H1 (cell line): ENCODE data around the gene EVPL. TPM values are rescaled to one million over a fixed set of nuclear protein-coding genes. Genes with fewer than 3 reads are reported as not detected.

ENCODE experiments used
- CTCF ChIA-PET: fragments of 300-600 bp; sonication (Branson Sonifier 250); formaldehyde crosslinking; loops from one replicate; lab custom pipeline; 2021; ENCODE audit not compliant: partially characterized antibody; lab: Charles Lee
- POLR2A ChIA-PET: fragments of 300-600 bp; sonication (Branson Sonifier 250); formaldehyde crosslinking; loops from one replicate; lab custom pipeline; 2021; ENCODE audit warnings: inconsistent platforms; ENCODE audit not compliant: partially characterized antibody; lab: Charles Lee
- DNase-seq, 2 experiments: peaks; one replicate each; pipeline versions ENCODE4 v3.0.0 to v3.0.0-alpha.2; 2010 to 2022; ENCODE audit warnings: low spot score in 2 of 2, low read depth in 1 of 2, mixed read lengths in 1 of 2
- FAIRE-seq: peaks from 2 replicates; lab custom pipeline; 2011; peaks lifted over from hg19 to GRCh38; lab: Jason Lieb, UNC
- H2AFZ ChIP-seq: 2 replicates; pipeline ENCODE4 v1.8.1; 2012; ENCODE audit warnings: low read length, inconsistent platforms
- H2AK5ac ChIP-seq: 2 replicates; pipeline ENCODE4 v1.6.1; 2013; ENCODE audit warnings: low read depth, low read length
- H2BK120ac ChIP-seq: replicated peaks from 2 replicates; pipeline ENCODE3; 2013; ENCODE audit warnings: low read depth, low read length, inconsistent platforms
- H2BK12ac ChIP-seq: 2 replicates; pipeline ENCODE4 v1.6.1; 2013; ENCODE audit warnings: low read depth, low read length
- H2BK15ac ChIP-seq: 2 replicates; pipeline ENCODE4 v1.6.1; 2013; ENCODE audit warnings: low read length
- H2BK20ac ChIP-seq: 2 replicates; pipeline ENCODE4 v1.6.1; 2013; ENCODE audit warnings: low read length
- H2BK5ac ChIP-seq: 2 replicates; pipeline ENCODE4 v1.6.1; 2013; ENCODE audit warnings: low read depth, low read length
- H3K14ac ChIP-seq: 2 replicates; pipeline ENCODE4 v1.6.1; 2013; ENCODE audit warnings: inconsistent platforms; ENCODE audit not compliant: insufficient read length
- H3K18ac ChIP-seq: 2 replicates; pipeline ENCODE4 v1.6.1; 2013; ENCODE audit warnings: low read length; ENCODE audit errors: extremely low read depth
- H3K23ac ChIP-seq: 2 replicates; pipeline ENCODE4 v1.6.1; 2013; ENCODE audit warnings: inconsistent platforms; ENCODE audit not compliant: insufficient read length
- H3K23me2 ChIP-seq: 2 replicates; pipeline ENCODE4 v1.6.1; 2013; ENCODE audit warnings: low read depth, low read length
- H3K27ac ChIP-seq: 2 replicates; pipeline ENCODE4 v1.6.1; 2011; ENCODE audit warnings: low read depth, low read length, inconsistent platforms
- H3K27me3 ChIP-seq, 4 experiments: replicated peaks in 1 of 4; 1 replicate in 1 of 4; 2 replicates in 3 of 4; pipeline versions ENCODE4 v1.6.1 to v1.8.1; 2011 to 2013; ENCODE audit warnings: low read length in 3 of 4, mild to moderate bottlenecking in 3 of 4, inconsistent platforms in 2 of 4, mixed read lengths in 2 of 4, moderate library complexity in 1 of 4; ENCODE audit not compliant: control insufficient read depth in 3 of 4, insufficient read depth in 3 of 4; ENCODE audit errors: extremely low read depth in 1 of 4
- H3K36me3 ChIP-seq, 4 experiments: 2 replicates each; pipeline versions ENCODE4 v1.6.1 to v1.8.1; 2011 to 2013; ENCODE audit warnings: mild to moderate bottlenecking in 4 of 4, low read length in 3 of 4, moderate library complexity in 2 of 4, control low read depth in 1 of 4, inconsistent platforms in 1 of 4; ENCODE audit not compliant: insufficient read depth in 4 of 4, control insufficient read depth in 2 of 4
- H3K4ac ChIP-seq: replicated peaks from 2 replicates; pipeline ENCODE3; 2013; ENCODE audit warnings: low read length, low read depth, mixed read lengths, inconsistent platforms; ENCODE audit not compliant: insufficient read length
- H3K4me1 ChIP-seq, 4 experiments: replicated peaks in 1 of 4; 1 replicate in 1 of 4; 2 replicates in 3 of 4; pipeline versions ENCODE4 v1.6.1 to v1.8.1; 2011 to 2013; ENCODE audit warnings: low read length in 3 of 4, inconsistent platforms in 2 of 4, mixed read lengths in 1 of 4; ENCODE audit not compliant: insufficient read depth in 4 of 4, control insufficient read depth in 3 of 4
- H3K4me2 ChIP-seq, 2 experiments: 2 replicates each; pipeline versions ENCODE4 v1.6.1 to v1.8.1; 2011 to 2013; ENCODE audit warnings: low read depth in 2 of 2, low read length in 2 of 2, control low read depth in 1 of 2, inconsistent platforms in 1 of 2, mild to moderate bottlenecking in 1 of 2; ENCODE audit not compliant: insufficient read depth in 1 of 2
- H3K4me3 ChIP-seq, 4 experiments: fragments of 200-600, 300-600 bp in 1 of 4; sonication (generic), shearing (Covaris generic), sonication (Bioruptor Twin) in 1 of 4; 2 replicates each; pipeline versions ENCODE4 v1.5.1 to v1.8.1; 2011 to 2016; ENCODE audit warnings: low read length in 4 of 4, low read depth in 3 of 4, control low read depth in 2 of 4, inconsistent platforms in 2 of 4, mild to moderate bottlenecking in 2 of 4, mixed read lengths in 1 of 4, moderate library complexity in 1 of 4; ENCODE audit not compliant: insufficient read depth in 2 of 4; ENCODE audit errors: extremely low read depth in 1 of 4
- H3K56ac ChIP-seq: replicated peaks from 2 replicates; pipeline ENCODE3; 2013; ENCODE audit warnings: low read depth, mild to moderate bottlenecking, mixed read lengths, low read length, inconsistent platforms; ENCODE audit not compliant: insufficient read length
- H3K79me1 ChIP-seq: 2 replicates; pipeline ENCODE4 v1.6.1; 2013; ENCODE audit warnings: low read depth, low read length, control low read depth
- H3K79me2 ChIP-seq, 2 experiments: 2 replicates each; pipeline versions ENCODE4 v1.6.1 to v1.8.1; 2012 to 2013; ENCODE audit warnings: low read length in 2 of 2, mild to moderate bottlenecking in 2 of 2, inconsistent platforms in 1 of 2; ENCODE audit not compliant: insufficient read depth in 2 of 2, control insufficient read depth in 1 of 2
- H3K9ac ChIP-seq, 4 experiments: replicated peaks in 1 of 4; 1 replicate in 1 of 4; 2 replicates in 3 of 4; pipeline versions ENCODE4 v1.6.1 to v1.8.1; 2011 to 2013; ENCODE audit warnings: low read depth in 3 of 4, low read length in 3 of 4, control low read depth in 2 of 4, mild to moderate bottlenecking in 2 of 4, moderate library complexity in 2 of 4, inconsistent platforms in 1 of 4; ENCODE audit errors: extremely low read depth in 1 of 4
- H3K9me3 ChIP-seq, 2 experiments: 2 replicates each; pipeline versions ENCODE4 v1.6.1 to v1.8.1; 2012 to 2013; ENCODE audit warnings: mild to moderate bottlenecking in 2 of 2, moderate library complexity in 2 of 2, control low read depth in 1 of 2, inconsistent platforms in 1 of 2, low read depth in 1 of 2, low read length in 1 of 2, mixed read lengths in 1 of 2; ENCODE audit not compliant: insufficient read depth in 2 of 2
- H4K20me1 ChIP-seq, 2 experiments: replicated peaks in 1 of 2; 2 replicates each; pipeline versions ENCODE3 to v1.8.1; 2011 to 2013; ENCODE audit warnings: inconsistent platforms in 2 of 2, low read length in 2 of 2, mild to moderate bottlenecking in 1 of 2; ENCODE audit not compliant: insufficient read depth in 2 of 2, control insufficient read depth in 1 of 2
- H4K5ac ChIP-seq: 2 replicates; pipeline ENCODE4 v1.6.1; 2013; ENCODE audit warnings: low read length, low read depth, mixed read lengths, inconsistent platforms; ENCODE audit not compliant: insufficient read length
- H4K8ac ChIP-seq: 2 replicates; pipeline ENCODE4 v1.8.0; 2013; ENCODE audit warnings: mild to moderate bottlenecking, moderate library complexity, low read length, inconsistent platforms; ENCODE audit not compliant: insufficient read depth; ENCODE audit errors: extremely low read depth
- H4K91ac ChIP-seq: replicated peaks from 2 replicates; pipeline ENCODE3; 2013; ENCODE audit warnings: low read length, mixed read lengths, inconsistent platforms; ENCODE audit not compliant: insufficient read length
- MAFK ChIP-seq: IDR thresholded peaks from 2 replicates; pipeline ENCODE4 v1.6.1; 2012; ENCODE audit warnings: low read depth, mild to moderate bottlenecking, improper control_type of control experiment, low read length
- NRF1 ChIP-seq: IDR thresholded peaks from 2 replicates; pipeline ENCODE4 v1.6.1; 2011; ENCODE audit warnings: mild to moderate bottlenecking, low read depth, low read length, improper control_type of control experiment
- POLR2A ChIP-seq, 2 experiments: IDR thresholded peaks; 1 replicate in 1 of 2; 2 replicates in 1 of 2; pipeline ENCODE4 v1.6.1; 2011; ENCODE audit warnings: low read depth in 2 of 2, low read length in 2 of 2, mild to moderate bottlenecking in 2 of 2; ENCODE audit errors: control extremely low read depth in 1 of 2
- SUZ12 ChIP-seq: fragments of 200-600 bp; sonication (generic); IDR thresholded peaks from 2 replicates; pipeline ENCODE4 v1.6.1; 2012; ENCODE audit warnings: mild to moderate bottlenecking, inconsistent platforms, low read length, moderate library complexity, mixed read lengths
- TEAD4 ChIP-seq: IDR thresholded peaks from 2 replicates; pipeline ENCODE4 v1.6.1; 2012; ENCODE audit warnings: low read depth, low read length, inconsistent platforms, mixed read lengths
- WGBS, 2 experiments: shearing (Covaris generic) in 1 of 2; methylation state at CpG; one replicate each; pipeline versions ENCODE4 v1.1.6 to v1.1.7; 2013 to 2015; ENCODE audit warnings: low lambda C conversion rate in 2 of 2, mixed read lengths in 2 of 2, inconsistent platforms in 1 of 2, low coverage in 1 of 2, missing lambda C conversion rate in 1 of 2; ENCODE audit not compliant: insufficient replicate concordance in 2 of 2, insufficient coverage in 1 of 2, insufficient read length in 1 of 2; ENCODE audit errors: extremely low coverage in 1 of 2, missing lambda C conversion rate in 1 of 2; 5-methylcytosine and 5-hydroxymethylcytosine counted together
- polyA plus RNA-seq, 7 experiments: library from polyadenylated mRNA; depleted of rRNA in 3 of 7; stranded (reverse) in 5 of 7; unstranded in 2 of 7; fragments of >200 nt in 5 of 7; fragments of 200-250 nt in 2 of 7; gene quantifications; 1 replicate in 5 of 7; 2 replicates in 1 of 7; 4 replicates in 1 of 7; pipeline versions ENCODE4 v1.2.1 to v1.2.3, GENCODE V29; 2011 to 2013; ENCODE audit warnings: missing spikeins in 2 of 7, mixed read lengths in 2 of 7
- total RNA-seq: library from RNA; stranded (reverse); fragmentation: NEBNext Ultra II Directional; extraction: Animal tissue kit (Norgen Biotek cat#: 25700); gene quantifications from 2 replicates; pipeline ENCODE4 v1.2.1, GENCODE V29; 2021
- TF ChIP-seq, protein P1 (sequence below): IDR thresholded peaks from 2 replicates; pipeline ENCODE4 v1.6.1; 2011; ENCODE audit warnings: low read depth, mild to moderate bottlenecking, low read length; ENCODE audit not compliant: insufficient read depth
- TF ChIP-seq, protein P2 (sequence below): IDR thresholded peaks from 2 replicates; pipeline ENCODE4 v1.6.1; 2011; ENCODE audit warnings: low read length, improper control_type of control experiment

The EVPL gene
- total and polyA plus RNA-seq, 2 of the 8 experiments (the other 6 are each of a cell fraction or from before 2014, with no cell fraction given): 0.20 to 0.99 TPM

DNA sequence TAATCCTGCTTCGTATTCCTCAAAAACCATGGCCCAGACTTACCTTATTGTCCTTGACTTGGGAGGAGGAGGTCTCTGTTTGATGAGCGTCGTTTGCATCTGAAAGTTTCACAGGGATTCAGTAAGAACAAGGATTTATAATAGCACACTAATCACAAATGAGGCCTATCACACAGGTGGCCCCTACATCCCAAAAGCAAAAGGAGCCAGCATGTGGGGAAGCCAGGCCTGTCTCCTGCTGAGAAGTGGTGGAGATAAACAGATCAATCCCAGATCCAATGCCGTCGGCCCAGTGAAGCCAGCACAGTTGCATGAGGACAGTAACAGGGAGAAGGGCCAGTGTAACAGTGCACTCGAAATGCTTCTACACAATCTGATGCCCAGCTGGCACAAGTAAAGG lies 13.3 kb upstream of the EVPL start:
- 0 out of 4 replicates have a peak overlapping the region, but pooled peaks of 1 of the 2 experiments have one; percentile 12 for H3K4me2 ChIP-seq
- no peak overlapping the region for H2AK5ac ChIP-seq
- H3K79me1 ChIP-seq: no peaks in the 10 kb centered on the region
- H2BK5ac ChIP-seq: 0 out of 2 replicates have a peak overlapping the region, but pooled peaks have one; percentile 10
- H3K27ac ChIP-seq: no peak overlapping the region
- H3K79me2 ChIP-seq: no peaks in the 10 kb centered on the region
- no peak overlapping the region for H3K4me3 ChIP-seq
- H3K4ac ChIP-seq: no peak overlapping the region
- H4K8ac ChIP-seq: no peak overlapping the region
- FAIRE-seq: no peak
- peaks cover 0 to 20% (median 8%) of the 10 kb centered on the region in 4 experiments; a peak in 6 of 7 replicates for H3K4me1 ChIP-seq
- H3K9me3 ChIP-seq: no peaks in the 10 kb centered on the region
- peaks cover 29 to 63% (median 52%) of the 10 kb centered on the region in 4 experiments for H3K36me3 ChIP-seq
- H3K9ac ChIP-seq: no peak overlapping the region
- ChIA-PET CTCF (interaction anchor here (0.8 to 2.5 kb wide), 6 partner anchors 11 to 113 kb away, joined by 3 to 18 read pairs (median 5); no protein-coding TSS in a partner anchor), POLR2A (interaction anchor here (0.7 to 1.0 kb wide), 2 partner anchors 30 to 50 kb away, joined by 3 to 6 read pairs; no protein-coding TSS in a partner anchor)
- H4K91ac ChIP-seq: no peak overlapping the region
- H4K20me1 ChIP-seq: peaks cover 0 to 5% of the 10 kb centered on the region in 2 experiments
- TF ChIP-seq, protein P1, sequence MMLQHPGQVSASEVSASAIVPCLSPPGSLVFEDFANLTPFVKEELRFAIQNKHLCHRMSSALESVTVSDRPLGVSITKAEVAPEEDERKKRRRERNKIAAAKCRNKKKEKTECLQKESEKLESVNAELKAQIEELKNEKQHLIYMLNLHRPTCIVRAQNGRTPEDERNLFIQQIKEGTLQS: no peak
- TF ChIP-seq POLR2A (IDR thresholded peaks at IDR 0.05; ENCODE audit: control extremely low read depth in 1 of 2, low read depth in 2 of 2, low read length in 2 of 2) (no peak), TEAD4 (no peak), SUZ12 (no peak), MAFK (no peak), NRF1 (no peak)
- TF ChIP-seq, protein P2, sequence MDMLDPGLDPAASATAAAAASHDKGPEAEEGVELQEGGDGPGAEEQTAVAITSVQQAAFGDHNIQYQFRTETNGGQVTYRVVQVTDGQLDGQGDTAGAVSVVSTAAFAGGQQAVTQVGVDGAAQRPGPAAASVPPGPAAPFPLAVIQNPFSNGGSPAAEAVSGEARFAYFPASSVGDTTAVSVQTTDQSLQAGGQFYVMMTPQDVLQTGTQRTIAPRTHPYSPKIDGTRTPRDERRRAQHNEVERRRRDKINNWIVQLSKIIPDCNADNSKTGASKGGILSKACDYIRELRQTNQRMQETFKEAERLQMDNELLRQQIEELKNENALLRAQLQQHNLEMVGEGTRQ: no peak
- H3K23ac ChIP-seq: no peak overlapping the region
- H3K23me2 ChIP-seq: no peaks in the 10 kb centered on the region
- H2BK15ac ChIP-seq: no peak overlapping the region
- H2BK120ac ChIP-seq: no peak overlapping the region
- H2BK12ac ChIP-seq: no peak overlapping the region
- H2BK20ac ChIP-seq: no peak overlapping the region
- no peak overlapping the region for H4K5ac ChIP-seq
- no peak overlapping the region for H3K14ac ChIP-seq
- H3K27me3 ChIP-seq: no peaks in the 10 kb centered on the region
- DNase-seq: no peak
- WGBS, 2 experiments: 85% methylated on average over 6 of the region's 6 CpGs; no CpG with 5 or more reads in 1 of the 2 experiments
- H3K56ac ChIP-seq: no peak overlapping the region
- H2AFZ ChIP-seq: no peak overlapping the region
- no peak overlapping the region for H3K18ac ChIP-seq
